H1 (cell line): Measurements from ENCODE around the gene BBC3. TPM values are rescaled to one million over a fixed set of nuclear protein-coding genes. Genes with fewer than 3 reads are reported as not detected.
A peak's percentile ranks its signal among the peaks of the same experiment; 100 is the strongest.

Source experiments
- CTCF ChIA-PET: fragments of 300-600 bp; sonication (Branson Sonifier 250); formaldehyde crosslinking; loops from one replicate; lab custom pipeline; 2021; ENCODE audit not compliant: partially characterized antibody; lab: Charles Lee
- POLR2A ChIA-PET: fragments of 300-600 bp; sonication (Branson Sonifier 250); formaldehyde crosslinking; loops from one replicate; lab custom pipeline; 2021; ENCODE audit warnings: inconsistent platforms; ENCODE audit not compliant: partially characterized antibody; lab: Charles Lee
- DNase-seq, 2 experiments: peaks; one replicate each; pipeline versions ENCODE4 v3.0.0 to v3.0.0-alpha.2; 2010 to 2022; ENCODE audit warnings: low spot score in 2 of 2, low read depth in 1 of 2, mixed read lengths in 1 of 2
- FAIRE-seq: peaks from 2 replicates; lab custom pipeline; 2011; peaks lifted over from hg19 to GRCh38; lab: Jason Lieb, UNC
- H2AFZ ChIP-seq: 2 replicates; pipeline ENCODE4 v1.8.1; 2012; ENCODE audit warnings: low read length, inconsistent platforms
- H2AK5ac ChIP-seq: 2 replicates; pipeline ENCODE4 v1.6.1; 2013; ENCODE audit warnings: low read depth, low read length
- H2BK120ac ChIP-seq: replicated peaks from 2 replicates; pipeline ENCODE3; 2013; ENCODE audit warnings: low read depth, low read length, inconsistent platforms
- H2BK12ac ChIP-seq: 2 replicates; pipeline ENCODE4 v1.6.1; 2013; ENCODE audit warnings: low read depth, low read length
- H2BK15ac ChIP-seq: 2 replicates; pipeline ENCODE4 v1.6.1; 2013; ENCODE audit warnings: low read length
- H2BK20ac ChIP-seq: 2 replicates; pipeline ENCODE4 v1.6.1; 2013; ENCODE audit warnings: low read length
- H2BK5ac ChIP-seq: 2 replicates; pipeline ENCODE4 v1.6.1; 2013; ENCODE audit warnings: low read depth, low read length
- H3K14ac ChIP-seq: 2 replicates; pipeline ENCODE4 v1.6.1; 2013; ENCODE audit warnings: inconsistent platforms; ENCODE audit not compliant: insufficient read length
- H3K18ac ChIP-seq: 2 replicates; pipeline ENCODE4 v1.6.1; 2013; ENCODE audit warnings: low read length; ENCODE audit errors: extremely low read depth
- H3K23ac ChIP-seq: 2 replicates; pipeline ENCODE4 v1.6.1; 2013; ENCODE audit warnings: inconsistent platforms; ENCODE audit not compliant: insufficient read length
- H3K23me2 ChIP-seq: 2 replicates; pipeline ENCODE4 v1.6.1; 2013; ENCODE audit warnings: low read depth, low read length
- H3K27ac ChIP-seq: 2 replicates; pipeline ENCODE4 v1.6.1; 2011; ENCODE audit warnings: low read depth, low read length, inconsistent platforms
- H3K27me3 ChIP-seq, 4 experiments: replicated peaks in 1 of 4; 1 replicate in 1 of 4; 2 replicates in 3 of 4; pipeline versions ENCODE4 v1.6.1 to v1.8.1; 2011 to 2013; ENCODE audit warnings: low read length in 3 of 4, mild to moderate bottlenecking in 3 of 4, inconsistent platforms in 2 of 4, mixed read lengths in 2 of 4, moderate library complexity in 1 of 4; ENCODE audit not compliant: control insufficient read depth in 3 of 4, insufficient read depth in 3 of 4; ENCODE audit errors: extremely low read depth in 1 of 4
- H3K36me3 ChIP-seq, 4 experiments: 2 replicates each; pipeline versions ENCODE4 v1.6.1 to v1.8.1; 2011 to 2013; ENCODE audit warnings: mild to moderate bottlenecking in 4 of 4, low read length in 3 of 4, moderate library complexity in 2 of 4, control low read depth in 1 of 4, inconsistent platforms in 1 of 4; ENCODE audit not compliant: insufficient read depth in 4 of 4, control insufficient read depth in 2 of 4
- H3K4ac ChIP-seq: replicated peaks from 2 replicates; pipeline ENCODE3; 2013; ENCODE audit warnings: low read length, low read depth, mixed read lengths, inconsistent platforms; ENCODE audit not compliant: insufficient read length
- H3K4me1 ChIP-seq, 4 experiments: replicated peaks in 1 of 4; 1 replicate in 1 of 4; 2 replicates in 3 of 4; pipeline versions ENCODE4 v1.6.1 to v1.8.1; 2011 to 2013; ENCODE audit warnings: low read length in 3 of 4, inconsistent platforms in 2 of 4, mixed read lengths in 1 of 4; ENCODE audit not compliant: insufficient read depth in 4 of 4, control insufficient read depth in 3 of 4
- H3K4me2 ChIP-seq, 2 experiments: 2 replicates each; pipeline versions ENCODE4 v1.6.1 to v1.8.1; 2011 to 2013; ENCODE audit warnings: low read depth in 2 of 2, low read length in 2 of 2, control low read depth in 1 of 2, inconsistent platforms in 1 of 2, mild to moderate bottlenecking in 1 of 2; ENCODE audit not compliant: insufficient read depth in 1 of 2
- H3K4me3 ChIP-seq, 4 experiments: fragments of 200-600, 300-600 bp in 1 of 4; sonication (generic), shearing (Covaris generic), sonication (Bioruptor Twin) in 1 of 4; 2 replicates each; pipeline versions ENCODE4 v1.5.1 to v1.8.1; 2011 to 2016; ENCODE audit warnings: low read length in 4 of 4, low read depth in 3 of 4, control low read depth in 2 of 4, inconsistent platforms in 2 of 4, mild to moderate bottlenecking in 2 of 4, mixed read lengths in 1 of 4, moderate library complexity in 1 of 4; ENCODE audit not compliant: insufficient read depth in 2 of 4; ENCODE audit errors: extremely low read depth in 1 of 4
- H3K56ac ChIP-seq: replicated peaks from 2 replicates; pipeline ENCODE3; 2013; ENCODE audit warnings: low read depth, mild to moderate bottlenecking, mixed read lengths, low read length, inconsistent platforms; ENCODE audit not compliant: insufficient read length
- H3K79me1 ChIP-seq: 2 replicates; pipeline ENCODE4 v1.6.1; 2013; ENCODE audit warnings: low read depth, low read length, control low read depth
- H3K79me2 ChIP-seq, 2 experiments: 2 replicates each; pipeline versions ENCODE4 v1.6.1 to v1.8.1; 2012 to 2013; ENCODE audit warnings: low read length in 2 of 2, mild to moderate bottlenecking in 2 of 2, inconsistent platforms in 1 of 2; ENCODE audit not compliant: insufficient read depth in 2 of 2, control insufficient read depth in 1 of 2
- H3K9ac ChIP-seq, 4 experiments: replicated peaks in 1 of 4; 1 replicate in 1 of 4; 2 replicates in 3 of 4; pipeline versions ENCODE4 v1.6.1 to v1.8.1; 2011 to 2013; ENCODE audit warnings: low read depth in 3 of 4, low read length in 3 of 4, control low read depth in 2 of 4, mild to moderate bottlenecking in 2 of 4, moderate library complexity in 2 of 4, inconsistent platforms in 1 of 4; ENCODE audit errors: extremely low read depth in 1 of 4
- H3K9me3 ChIP-seq, 2 experiments: 2 replicates each; pipeline versions ENCODE4 v1.6.1 to v1.8.1; 2012 to 2013; ENCODE audit warnings: mild to moderate bottlenecking in 2 of 2, moderate library complexity in 2 of 2, control low read depth in 1 of 2, inconsistent platforms in 1 of 2, low read depth in 1 of 2, low read length in 1 of 2, mixed read lengths in 1 of 2; ENCODE audit not compliant: insufficient read depth in 2 of 2
- H4K20me1 ChIP-seq, 2 experiments: replicated peaks in 1 of 2; 2 replicates each; pipeline versions ENCODE3 to v1.8.1; 2011 to 2013; ENCODE audit warnings: inconsistent platforms in 2 of 2, low read length in 2 of 2, mild to moderate bottlenecking in 1 of 2; ENCODE audit not compliant: insufficient read depth in 2 of 2, control insufficient read depth in 1 of 2
- H4K5ac ChIP-seq: 2 replicates; pipeline ENCODE4 v1.6.1; 2013; ENCODE audit warnings: low read length, low read depth, mixed read lengths, inconsistent platforms; ENCODE audit not compliant: insufficient read length
- H4K8ac ChIP-seq: 2 replicates; pipeline ENCODE4 v1.8.0; 2013; ENCODE audit warnings: mild to moderate bottlenecking, moderate library complexity, low read length, inconsistent platforms; ENCODE audit not compliant: insufficient read depth; ENCODE audit errors: extremely low read depth
- H4K91ac ChIP-seq: replicated peaks from 2 replicates; pipeline ENCODE3; 2013; ENCODE audit warnings: low read length, mixed read lengths, inconsistent platforms; ENCODE audit not compliant: insufficient read length
- CEBPB ChIP-seq: IDR thresholded peaks from 2 replicates; pipeline ENCODE4 v1.6.1; 2012; ENCODE audit warnings: low read depth, low read length
- EP300 ChIP-seq, 2 experiments: IDR thresholded peaks; 1 replicate in 1 of 2; 2 replicates in 1 of 2; pipeline ENCODE4 v1.6.1; 2011 to 2012; ENCODE audit warnings: low read depth in 2 of 2, low read length in 2 of 2, mild to moderate bottlenecking in 2 of 2, borderline replicate concordance in 1 of 2, inconsistent platforms in 1 of 2, moderate library complexity in 1 of 2
- FOSL1 ChIP-seq: IDR thresholded peaks from 2 replicates; pipeline ENCODE4 v1.6.1; 2011; ENCODE audit warnings: mild to moderate bottlenecking, low read depth, low read length, moderate library complexity; ENCODE audit not compliant: insufficient read depth
- NRF1 ChIP-seq: IDR thresholded peaks from 2 replicates; pipeline ENCODE4 v1.6.1; 2011; ENCODE audit warnings: mild to moderate bottlenecking, low read depth, low read length, improper control_type of control experiment
- POLR2A ChIP-seq, 2 experiments: IDR thresholded peaks; 1 replicate in 1 of 2; 2 replicates in 1 of 2; pipeline ENCODE4 v1.6.1; 2011; ENCODE audit warnings: low read depth in 2 of 2, low read length in 2 of 2, mild to moderate bottlenecking in 2 of 2; ENCODE audit errors: control extremely low read depth in 1 of 2
- RAD21 ChIP-seq, 2 experiments: IDR thresholded peaks in 1 of 2; conservative IDR thresholded peaks in 1 of 2; 2 replicates each; pipeline ENCODE4 v1.6.1; 2011; ENCODE audit warnings: low read depth in 2 of 2, low read length in 2 of 2, improper control_type of control experiment in 1 of 2, inconsistent platforms in 1 of 2, mild to moderate bottlenecking in 1 of 2, moderate library complexity in 1 of 2
- SIRT6 ChIP-seq: IDR thresholded peaks from one replicate; pipeline ENCODE4 v1.7.1; 2012; ENCODE audit warnings: low read length, inconsistent platforms
- SIX5 ChIP-seq: IDR thresholded peaks from 2 replicates; pipeline ENCODE4 v1.6.1; 2011; ENCODE audit warnings: mild to moderate bottlenecking, low read depth, low read length
- TEAD4 ChIP-seq: IDR thresholded peaks from 2 replicates; pipeline ENCODE4 v1.6.1; 2012; ENCODE audit warnings: low read depth, low read length, inconsistent platforms, mixed read lengths
- WGBS, 2 experiments: shearing (Covaris generic) in 1 of 2; methylation state at CpG; one replicate each; pipeline versions ENCODE4 v1.1.6 to v1.1.7; 2013 to 2015; ENCODE audit warnings: low lambda C conversion rate in 2 of 2, mixed read lengths in 2 of 2, inconsistent platforms in 1 of 2, low coverage in 1 of 2, missing lambda C conversion rate in 1 of 2; ENCODE audit not compliant: insufficient replicate concordance in 2 of 2, insufficient coverage in 1 of 2, insufficient read length in 1 of 2; ENCODE audit errors: extremely low coverage in 1 of 2, missing lambda C conversion rate in 1 of 2; 5-methylcytosine and 5-hydroxymethylcytosine counted together
- polyA plus RNA-seq, 7 experiments: library from polyadenylated mRNA; depleted of rRNA in 3 of 7; stranded (reverse) in 5 of 7; unstranded in 2 of 7; fragments of >200 nt in 5 of 7; fragments of 200-250 nt in 2 of 7; gene quantifications; 1 replicate in 5 of 7; 2 replicates in 1 of 7; 4 replicates in 1 of 7; pipeline versions ENCODE4 v1.2.1 to v1.2.3, GENCODE V29; 2011 to 2013; ENCODE audit warnings: missing spikeins in 2 of 7, mixed read lengths in 2 of 7
- total RNA-seq: library from RNA; stranded (reverse); fragmentation: NEBNext Ultra II Directional; extraction: Animal tissue kit (Norgen Biotek cat#: 25700); gene quantifications from 2 replicates; pipeline ENCODE4 v1.2.1, GENCODE V29; 2021
- TF ChIP-seq, protein P1 (sequence below): IDR thresholded peaks from 2 replicates; pipeline ENCODE4 v1.6.1; 2012; ENCODE audit warnings: inconsistent platforms

The BBC3 gene
- total and polyA plus RNA-seq, 2 of the 8 experiments (the other 6 are each of a cell fraction or from before 2014, with no cell fraction given): 13.2 to 21.6 TPM

DNA sequence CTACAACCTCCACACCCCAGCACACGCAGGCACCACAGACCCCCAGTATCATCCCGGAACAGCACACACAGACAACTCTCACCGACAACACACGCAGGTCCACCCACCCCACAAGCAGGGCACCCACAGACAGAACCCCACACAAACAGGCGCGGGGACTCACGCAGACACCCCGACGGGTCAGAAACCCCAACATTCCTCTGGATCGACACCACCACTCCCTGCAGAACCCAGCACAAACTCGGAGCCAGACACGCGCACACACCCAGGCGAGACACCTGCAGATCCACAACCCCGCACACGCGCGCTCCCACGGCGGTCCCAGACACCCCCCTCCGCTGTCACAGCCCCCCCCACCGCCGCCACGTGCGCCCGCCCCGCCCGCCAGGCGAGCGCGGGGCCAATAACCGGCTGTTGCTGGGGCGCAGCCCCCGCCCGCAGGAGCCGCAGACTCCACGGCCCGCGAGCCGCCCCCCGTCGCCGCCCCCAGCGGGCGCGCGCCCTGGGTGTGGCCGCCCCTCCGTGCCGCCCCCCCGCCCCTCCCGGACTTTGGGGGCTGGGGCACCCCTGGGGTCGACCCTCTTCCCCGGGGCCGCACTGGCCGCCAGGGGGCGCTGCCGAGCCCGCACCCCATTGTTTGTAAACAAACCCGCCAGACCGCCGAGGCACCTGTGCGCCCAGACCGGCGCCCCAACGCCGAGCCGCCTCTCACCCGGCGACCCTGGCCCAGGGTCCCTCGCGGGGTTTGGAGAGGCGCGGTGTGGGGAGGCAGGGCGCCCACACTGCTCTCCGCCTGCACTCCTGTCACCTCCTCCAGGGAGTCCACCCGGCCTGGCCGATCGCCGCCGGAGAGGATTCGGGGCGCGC, 712 bp downstream of the BBC3 start:
- H3K27me3 ChIP-seq: no peaks in the 10 kb centered on the region; a peak in 1 of 7 replicates
- H3K36me3 ChIP-seq: no peaks in the 10 kb centered on the region
- H2BK5ac ChIP-seq: peak overlapping the region; percentile 98; the same call in 1 of the 2 replicates
- no peak overlapping the region for H3K56ac ChIP-seq
- DNase-seq: peak in 1 of 2 experiments; percentile 93
- H3K14ac ChIP-seq: no peak overlapping the region
- peaks cover 14 to 18% of the 10 kb centered on the region in 2 experiments for H4K20me1 ChIP-seq
- H3K23me2 ChIP-seq: peaks cover 35% of the 10 kb centered on the region
- H3K9me3 ChIP-seq: no peaks in the 10 kb centered on the region
- no peak for FAIRE-seq
- H3K18ac ChIP-seq: peak overlapping the region; percentile 48; the same call in 1 of the 2 replicates
- peak overlapping the region; percentile 96 for H2AK5ac ChIP-seq
- ChIA-PET CTCF (interaction anchor here (0.6 to 11.9 kb wide), 4 partner anchors 14 to 34 kb away, joined by 3 to 152 read pairs (median 10); no protein-coding TSS in a partner anchor), POLR2A (interaction anchor here (1.0 kb wide), 1 partner anchor 19 kb away, joined by 3 read pairs; no protein-coding TSS in a partner anchor)
- H3K23ac ChIP-seq: no peak overlapping the region
- H4K8ac ChIP-seq: peak overlapping the region; percentile 9
- peak overlapping the region; percentile 78 to 99 (median 89) for H3K4me3 ChIP-seq
- no peak overlapping the region for H2BK20ac ChIP-seq
- peak overlapping the region; percentile 94 to 98 for H3K4me2 ChIP-seq
- no peak overlapping the region for H2BK120ac ChIP-seq
- peak overlapping the region; percentile 84; the same call in 1 of the 2 replicates for H2BK12ac ChIP-seq
- peaks cover 17 to 38% (median 25%) of the 10 kb centered on the region in 4 experiments for H3K4me1 ChIP-seq
- H3K4ac ChIP-seq: peak overlapping the region; percentile 1
- H3K27ac ChIP-seq: peak overlapping the region; percentile 48; the same call in 1 of the 2 replicates
- H4K5ac ChIP-seq: peak overlapping the region; percentile 58
- peak overlapping the region; percentile 73 for H4K91ac ChIP-seq
- H2BK15ac ChIP-seq: peak overlapping the region; percentile 88
- H3K9ac ChIP-seq: peak overlapping the region; percentile 69 to 77 (median 73)
- H3K79me2 ChIP-seq: peaks cover 5 to 32% of the 10 kb centered on the region in 2 experiments; a peak in 2 of 4 replicates
- WGBS, 2 experiments: 2% methylated on average over 52 of the region's 84 CpGs; no CpG with 5 or more reads in 1 of the 2 experiments
- H2AFZ ChIP-seq: no peak overlapping the region
- peaks cover 16% of the 10 kb centered on the region for H3K79me1 ChIP-seq
- TF ChIP-seq SIRT6 (no peak), EP300 (IDR thresholded peaks at IDR 0.05; ENCODE audit: borderline replicate concordance in 1 of 2, low read depth in 2 of 2, low read length in 2 of 2) (peak in 1 of 2 experiments; percentile 28; a peak in 1 of 3 replicates), NRF1 (no peak), SIX5 (no peak), FOSL1 (no peak), RAD21 (IDR thresholded peaks at IDR 0.05 in 1 of 2, conservative IDR thresholded peaks at IDR 0.05 in 1 of 2; ENCODE audit: low read depth in 2 of 2, low read length in 2 of 2) (peak; percentile 20 to 45; a peak in 3 of 4 replicates), CEBPB (no peak), POLR2A (IDR thresholded peaks at IDR 0.05; ENCODE audit: control extremely low read depth in 1 of 2, low read depth in 2 of 2, low read length in 2 of 2) (no peak), TEAD4 (no peak)
- TF ChIP-seq, protein P1, sequence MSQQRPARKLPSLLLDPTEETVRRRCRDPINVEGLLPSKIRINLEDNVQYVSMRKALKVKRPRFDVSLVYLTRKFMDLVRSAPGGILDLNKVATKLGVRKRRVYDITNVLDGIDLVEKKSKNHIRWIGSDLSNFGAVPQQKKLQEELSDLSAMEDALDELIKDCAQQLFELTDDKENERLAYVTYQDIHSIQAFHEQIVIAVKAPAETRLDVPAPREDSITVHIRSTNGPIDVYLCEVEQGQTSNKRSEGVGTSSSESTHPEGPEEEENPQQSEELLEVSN: no peak
